Esophagus squamous epithelium (tissue), 5 donors: ENCODE results near the gene MMS19. TPM values are rescaled to one million over a fixed set of nuclear protein-coding genes. Genes with fewer than 3 reads are reported as not detected.
A peak's percentile ranks its signal among the peaks of the same experiment; 100 is the strongest.

Source experiments
- DNase-seq: peaks from one replicate; lab custom pipeline; 2025; lab: John Stamatoyannopoulos, UW
- H3K27ac ChIP-seq, 4 donors: fragments of 200-600 bp; sonication (generic); one replicate each; pipeline ENCODE4 v1.5.1; 2016 to 2019; ENCODE audit warnings: mild to moderate bottlenecking in 1 of 4
- H3K27me3 ChIP-seq, 4 donors: fragments of 200-600 bp; sonication (generic); 1 replicate in 3 of 4; 2 replicates in 1 of 4; pipeline versions ENCODE4 v1.5.1 to v1.6.0; 2017 to 2021; ENCODE audit warnings: antibody characterized with exemption in 1 of 4
- H3K36me3 ChIP-seq, 3 donors: fragments of 200-600 bp; sonication (generic); one replicate each; pipeline ENCODE4 v1.5.1; 2016 to 2019
- H3K4me1 ChIP-seq, 3 donors: fragments of 200-600 bp; sonication (generic); one replicate each; pipeline ENCODE4 v1.5.1; 2017 to 2019
- H3K4me3 ChIP-seq, 4 donors: fragments of 200-600 bp; sonication (generic); 1 replicate in 3 of 4; 2 replicates in 1 of 4; pipeline ENCODE4 v1.5.1; 2016 to 2019; ENCODE audit warnings: mild to moderate bottlenecking in 2 of 4, moderate library complexity in 1 of 4
- H3K9me3 ChIP-seq, 3 donors: fragments of 200-600 bp; sonication (generic); one replicate each; pipeline ENCODE4 v1.5.1; 2016 to 2019
- POLR2A ChIP-seq, 4 donors: fragments of 450-650 bp; IDR thresholded peaks; one replicate each; pipeline ENCODE4 v1.6.1; 2017; ENCODE audit warnings: antibody characterized with exemption in 4 of 4, mild to moderate bottlenecking in 4 of 4, moderate library complexity in 3 of 4
- WGBS, 2 donors: methylation state at CpG; one replicate each; pipeline ENCODE4 v1.1.5; 2018; 5-methylcytosine and 5-hydroxymethylcytosine counted together
- intact Hi-C: fragments of 100-400 bp; cut with DNase I; formaldehyde crosslinking; loops from one replicate; pipeline ENCODE4 v1.15.0; 2022
- total RNA-seq, 4 donors: library from RNA; depleted of rRNA; stranded (reverse); fragments of >200 nt; gene quantifications; one replicate each; pipeline ENCODE4 v1.1.0, GENCODE V29; 2016
- TF ChIP-seq, protein P1 (sequence below), 6 experiments: fragments of 450-650 bp in 4 of 6; fragments of 200-600 bp in 2 of 6; sonication (generic) in 2 of 6; IDR thresholded peaks; one replicate each; pipeline ENCODE4 v1.5.1; 2016 to 2019; ENCODE audit warnings: antibody characterized with exemption in 6 of 6, mild to moderate bottlenecking in 4 of 6, moderate library complexity in 4 of 6
- donor health status: DM: yes; HTN: yes; CAD: no.

MMS19 gene
- total RNA-seq, 4 donors from 2014 or later: 57.7 to 93.3 (median 65.1) TPM

- Histone ChIP-seq H3K4me3 (no peak overlapping the region), H3K36me3 (no peaks in the 10 kb centered on the region), H3K9me3 (no peaks in the 10 kb centered on the region), H3K27me3 (no peaks in the 10 kb centered on the region), H3K27ac (peak overlapping the region; percentile 24 to 90 (median 61)), H3K4me1 (peaks cover 30 to 63% (median 45%) of the 10 kb centered on the region in 3 donors)
- intact Hi-C loops: no loop called here
- TF ChIP-seq, protein P1, sequence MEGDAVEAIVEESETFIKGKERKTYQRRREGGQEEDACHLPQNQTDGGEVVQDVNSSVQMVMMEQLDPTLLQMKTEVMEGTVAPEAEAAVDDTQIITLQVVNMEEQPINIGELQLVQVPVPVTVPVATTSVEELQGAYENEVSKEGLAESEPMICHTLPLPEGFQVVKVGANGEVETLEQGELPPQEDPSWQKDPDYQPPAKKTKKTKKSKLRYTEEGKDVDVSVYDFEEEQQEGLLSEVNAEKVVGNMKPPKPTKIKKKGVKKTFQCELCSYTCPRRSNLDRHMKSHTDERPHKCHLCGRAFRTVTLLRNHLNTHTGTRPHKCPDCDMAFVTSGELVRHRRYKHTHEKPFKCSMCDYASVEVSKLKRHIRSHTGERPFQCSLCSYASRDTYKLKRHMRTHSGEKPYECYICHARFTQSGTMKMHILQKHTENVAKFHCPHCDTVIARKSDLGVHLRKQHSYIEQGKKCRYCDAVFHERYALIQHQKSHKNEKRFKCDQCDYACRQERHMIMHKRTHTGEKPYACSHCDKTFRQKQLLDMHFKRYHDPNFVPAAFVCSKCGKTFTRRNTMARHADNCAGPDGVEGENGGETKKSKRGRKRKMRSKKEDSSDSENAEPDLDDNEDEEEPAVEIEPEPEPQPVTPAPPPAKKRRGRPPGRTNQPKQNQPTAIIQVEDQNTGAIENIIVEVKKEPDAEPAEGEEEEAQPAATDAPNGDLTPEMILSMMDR (IDR thresholded peaks at IDR 0.05): no peak
- TF ChIP-seq POLR2A (IDR thresholded peaks at IDR 0.05): no peak
- WGBS, 2 donors: 69% methylated on average over 3 of the region's 4 CpGs; no CpG with 5 or more reads in 1 of the 2 donors
- no peak for DNase-seq
These were observed 40.6 kb upstream of the MMS19 start for GRCh38 chr10:97538839-97539238.

- Histone ChIP-seq H3K27me3 (no peaks in the 10 kb centered on the region), H3K4me3 (no peak overlapping the region), H3K9me3 (no peaks in the 10 kb centered on the region), H3K4me1 (peaks cover 30 to 63% (median 41%) of the 10 kb centered on the region in 3 donors), H3K27ac (peak overlapping the region in 3 of 4 donors; percentile 51 to 90 (median 71)), H3K36me3 (no peaks in the 10 kb centered on the region)
- DNase-seq: no peak
- 49 to 69% methylated on average over 4 of the region's 4 CpGs for WGBS, 2 donors
- intact Hi-C loops: no loop called here
- TF ChIP-seq POLR2A (IDR thresholded peaks at IDR 0.05): no peak
- TF ChIP-seq, protein P1 (IDR thresholded peaks at IDR 0.05): no peak
These were observed 40.2 kb upstream of the MMS19 start for GRCh38 chr10:97538411-97538810.

DNA sequence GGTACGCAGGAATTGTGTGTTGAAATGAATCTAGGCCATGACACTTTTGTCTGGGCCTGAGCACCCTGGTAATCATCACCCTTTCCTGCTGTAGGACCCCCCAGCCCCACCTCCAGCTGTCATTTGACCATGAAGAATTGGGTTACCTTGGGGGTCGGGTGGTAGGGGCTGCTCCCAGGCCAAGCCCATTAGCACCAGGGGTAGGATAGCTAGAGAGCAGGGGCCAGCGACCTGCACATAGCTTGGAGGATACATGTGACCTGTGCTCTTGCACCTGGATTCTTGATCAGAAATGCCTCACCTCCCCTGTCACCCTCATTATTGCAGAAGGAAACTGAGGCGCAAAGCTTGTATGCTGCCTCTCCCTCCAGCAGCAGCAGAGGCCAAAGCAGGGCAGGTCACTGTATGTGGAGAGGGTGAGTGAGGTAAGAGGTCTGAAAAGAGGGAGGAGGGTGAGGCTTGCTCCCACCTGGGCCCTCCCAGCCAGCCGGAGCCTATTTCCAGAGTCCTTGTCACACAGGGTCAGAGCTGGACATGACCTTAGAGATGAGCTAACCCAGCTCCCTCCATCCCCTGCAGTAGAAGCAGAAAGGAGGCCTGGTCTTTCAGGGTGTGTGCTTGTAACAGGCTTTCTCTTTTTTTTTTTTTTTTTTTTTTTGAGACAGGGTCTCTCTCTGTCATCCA is 39.1 kb upstream of the MMS19 start:
- Histone ChIP-seq H3K4me3 (no peak overlapping the region), H3K9me3 (no peaks in the 10 kb centered on the region), H3K27me3 (no peaks in the 10 kb centered on the region), H3K4me1 (peaks cover 23 to 58% (median 30%) of the 10 kb centered on the region in 3 donors), H3K36me3 (no peaks in the 10 kb centered on the region), H3K27ac (no peak overlapping the region)
- WGBS, 2 donors: 93 to 95% methylated on average over 4 to 5 of the region's 5 CpGs
- intact Hi-C loops: no loop called here
- TF ChIP-seq, protein P1 (IDR thresholded peaks at IDR 0.05): no peak
- no peak for TF ChIP-seq POLR2A (IDR thresholded peaks at IDR 0.05)
- no peak for DNase-seq

GRCh38 chr10:97534746-97535367 is 36.6 kb upstream of the MMS19 start:
- H3K9me3 ChIP-seq: no peaks in the 10 kb centered on the region
- TF ChIP-seq, protein P1 (IDR thresholded peaks at IDR 0.05): peak in 4 of 6 experiments; percentile 19 to 63 (median 34)
- TF ChIP-seq POLR2A (IDR thresholded peaks at IDR 0.05): no peak
- no peak overlapping the region for H3K4me3 ChIP-seq
- DNase-seq: no peak
- peaks cover 13 to 36% (median 17%) of the 10 kb centered on the region in 3 donors for H3K4me1 ChIP-seq
- 90 to 91% methylated on average over 3 to 5 of the region's 6 CpGs for WGBS, 2 donors
- H3K36me3 ChIP-seq: no peaks in the 10 kb centered on the region
- intact Hi-C loops: no loop called here
- no peaks in the 10 kb centered on the region for H3K27me3 ChIP-seq
- no peak overlapping the region for H3K27ac ChIP-seq

DNA sequence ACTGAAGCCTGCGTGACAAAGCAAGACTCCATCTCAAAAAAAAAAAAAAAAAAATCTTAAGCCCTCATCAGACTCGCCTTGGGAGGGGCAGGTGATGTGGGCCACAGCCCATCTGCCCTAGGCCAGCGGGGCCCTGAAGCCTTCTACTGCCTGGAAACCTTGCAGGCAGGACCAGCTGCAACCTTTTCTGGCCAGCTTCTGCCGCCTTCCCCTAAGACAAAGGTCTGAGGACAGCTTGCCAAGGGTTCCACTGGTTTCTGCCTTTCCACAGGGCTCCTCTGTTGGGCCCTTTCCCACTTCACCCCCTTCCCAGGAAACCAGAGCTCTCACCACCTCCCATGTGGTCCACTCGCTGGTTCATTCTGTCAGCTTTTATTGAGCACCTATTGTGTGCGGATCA is 35.7 kb upstream of the MMS19 start:
- WGBS, 2 donors: 74 to 76% methylated on average over 5 to 6 of the region's 6 CpGs
- TF ChIP-seq, protein P1 (IDR thresholded peaks at IDR 0.05): no peak
- TF ChIP-seq POLR2A (IDR thresholded peaks at IDR 0.05): no peak
- no peak for DNase-seq
- H3K9me3 ChIP-seq: no peaks in the 10 kb centered on the region
- H3K4me1 ChIP-seq: peaks cover 4 to 30% (median 7%) of the 10 kb centered on the region in 3 donors
- H3K27ac ChIP-seq: no peak overlapping the region
- H3K27me3 ChIP-seq: no peaks in the 10 kb centered on the region
- intact Hi-C loops: no loop called here
- H3K4me3 ChIP-seq: no peak overlapping the region
- no peaks in the 10 kb centered on the region for H3K36me3 ChIP-seq
